HCT116 (cell line): ENCODE data around the gene NOP53. TPM values are rescaled to one million over a fixed set of nuclear protein-coding genes. Genes with fewer than 3 reads are reported as not detected.
"Not testable (repeated sequence)": the region's sequence is repeated elsewhere in the genome, so short reads cannot be mapped to it uniquely, and the experiment has no call there.

Experiments used
- ATAC-seq: fragments of 200-7000 bp; cut with Tn5 transposase; 2 replicates; pipeline ENCODE4 v1.9.1; 2020; ENCODE audit warnings: mild to moderate bottlenecking, moderate library complexity
- BruUV-seq: library from RNA; stranded (reverse); fragments of 400-500 nt; replicated peaks from 2 replicates; lab custom pipeline; 2021; lab: Mats Ljungman, UMichigan
- CTCF ChIA-PET: fragments of 300-600 bp; sonication (Branson Sonifier 250); formaldehyde crosslinking; loops from one replicate; lab custom pipeline; 2021; ENCODE audit warnings: antibody characterized with exemption; lab: Charles Lee
- POLR2A ChIA-PET: fragments of 300-600, 350-600 bp; sonication (Branson Sonifier 250); formaldehyde crosslinking; loops from one replicate; lab custom pipeline; 2021; ENCODE audit warnings: antibody characterized with exemption; lab: Charles Lee
- RAD21 ChIA-PET, 2 experiments: fragments of 300-600 bp; sonication (Branson Sonifier 250); formaldehyde crosslinking; loops; one replicate each; lab custom pipeline; 2023; ENCODE audit warnings: low total read pairs in 2 of 2; ENCODE audit not compliant: uncharacterized antibody in 2 of 2, unreplicated experiment in 2 of 2, low non-redundant PET in 1 of 2; lab: Charles Lee
- DNase-seq: peaks from one replicate; pipeline ENCODE4 v3.0.0-alpha.2; 2010; ENCODE audit warnings: low read depth, low spot score
- H2AFZ ChIP-seq: fragments of 200-600 bp; shearing (Covaris generic), sonication (generic); 2 replicates; pipeline ENCODE4 v1.6.1; 2017; ENCODE audit warnings: low read depth, mixed run types, mixed read lengths, antibody characterized with exemption, low read length; ENCODE audit not compliant: poor library complexity, severe bottlenecking
- H3K27ac ChIP-seq: 2 replicates; pipeline ENCODE4 v1.5.1; 2012; ENCODE audit warnings: low read depth, low read length
- H3K27me3 ChIP-seq: fragments of 200-600 bp; sonication (generic); 2 replicates; pipeline ENCODE4 v1.6.1; 2016; ENCODE audit warnings: mixed run types, low read length, mixed read lengths; ENCODE audit not compliant: insufficient read depth
- H3K36me3 ChIP-seq, 2 experiments: fragments of 200-500 bp in 1 of 2; fragments of 200-600 bp in 1 of 2; sonication (Bioruptor generic) in 1 of 2; sonication (generic) in 1 of 2; 2 replicates each; pipeline versions ENCODE4 v1.5.1 to v1.6.1; 2014 to 2016; ENCODE audit warnings: low read length in 2 of 2, inconsistent platforms in 1 of 2, mixed read lengths in 1 of 2, mixed run types in 1 of 2; ENCODE audit not compliant: insufficient read depth in 2 of 2, control insufficient read depth in 1 of 2
- H3K4me1 ChIP-seq, 2 experiments: fragments of 200-600 bp in 1 of 2; sonication (generic) in 1 of 2; 2 replicates each; pipeline versions ENCODE4 v1.5.1 to v1.6.1; 2012 to 2017; ENCODE audit warnings: low read length in 2 of 2, inconsistent platforms in 1 of 2, mild to moderate bottlenecking in 1 of 2, mixed read lengths in 1 of 2, mixed run types in 1 of 2, moderate library complexity in 1 of 2; ENCODE audit not compliant: insufficient read depth in 2 of 2, control insufficient read depth in 1 of 2
- H3K4me2 ChIP-seq: fragments of 200-600 bp; sonication (generic); 2 replicates; pipeline ENCODE4 v1.6.1; 2017; ENCODE audit warnings: mixed run types, low read length, mixed read lengths
- H3K4me3 ChIP-seq, 2 experiments: fragments of 200-600 bp in 1 of 2; sonication (generic) in 1 of 2; replicated peaks in 1 of 2; 2 replicates each; pipeline ENCODE4 v1.5.1; 2011 to 2016; ENCODE audit warnings: low read length in 2 of 2, control low read depth in 1 of 2, low read depth in 1 of 2, mild to moderate bottlenecking in 1 of 2, mixed read lengths in 1 of 2, mixed run types in 1 of 2
- H3K79me2 ChIP-seq: fragments of 200-600 bp; sonication (generic); 2 replicates; pipeline ENCODE4 v1.6.1; 2017; ENCODE audit warnings: mild to moderate bottlenecking, mixed run types, low read length, moderate library complexity, mixed read lengths; ENCODE audit not compliant: insufficient read depth
- H3K9ac ChIP-seq: fragments of 200-600 bp; sonication (generic); 2 replicates; pipeline ENCODE4 v1.6.1; 2016; ENCODE audit warnings: low read length, mixed read lengths
- H3K9me2 ChIP-seq: fragments of 200-600 bp; sonication (generic), shearing (Covaris generic); 2 replicates; pipeline ENCODE4 v1.6.1; 2017; ENCODE audit warnings: mixed run types, mild to moderate bottlenecking, moderate library complexity; ENCODE audit not compliant: insufficient read depth
- H3K9me3 ChIP-seq, 2 experiments: fragments of 200-500 bp in 1 of 2; fragments of 200-600 bp in 1 of 2; sonication (Bioruptor generic) in 1 of 2; sonication (generic) in 1 of 2; 2 replicates each; pipeline ENCODE4 v1.6.1; 2014 to 2017; ENCODE audit warnings: low read length in 2 of 2, mixed read lengths in 2 of 2, inconsistent platforms in 1 of 2, low read depth in 1 of 2, mild to moderate bottlenecking in 1 of 2, mixed run types in 1 of 2, moderate library complexity in 1 of 2; ENCODE audit not compliant: control insufficient read depth in 1 of 2, insufficient read depth in 1 of 2
- H4K20me1 ChIP-seq: fragments of 200-600 bp; sonication (generic), shearing (Covaris generic); 2 replicates; pipeline ENCODE4 v1.6.1; 2017; ENCODE audit warnings: mixed run types, mild to moderate bottlenecking, moderate library complexity; ENCODE audit not compliant: insufficient read depth
- CBX3 ChIP-seq: IDR thresholded peaks from 2 replicates; pipeline ENCODE4 v1.6.1; 2012; ENCODE audit warnings: low read depth
- CTCF ChIP-seq, 3 experiments: fragments of 200-600 bp in 1 of 3; sonication (generic) in 1 of 3; IDR thresholded peaks in 2 of 3; conservative IDR thresholded peaks in 1 of 3; 2 replicates each; pipeline ENCODE4 v1.5.1; 2012 to 2017; ENCODE audit warnings: low read depth in 2 of 3, low read length in 2 of 3, antibody characterized with exemption in 1 of 3, borderline replicate concordance in 1 of 3, control low read depth in 1 of 3, mild to moderate bottlenecking in 1 of 3, mixed read lengths in 1 of 3, mixed run types in 1 of 3, moderate library complexity in 1 of 3; ENCODE audit not compliant: insufficient read depth in 1 of 3
- EGR1 ChIP-seq: IDR thresholded peaks from 2 replicates; pipeline ENCODE4 v1.6.1; 2012; ENCODE audit warnings: low read depth
- EZH2 ChIP-seq: fragments of 200-600 bp; sonication (generic); IDR thresholded peaks from 2 replicates; pipeline ENCODE4 v1.6.1; 2017; ENCODE audit warnings: antibody characterized with exemption, mixed run types
- EZH2phosphoT487 ChIP-seq: fragments of 200-600 bp; IDR thresholded peaks from 2 replicates; pipeline ENCODE4 v1.6.1; 2018; ENCODE audit warnings: antibody characterized with exemption, borderline replicate concordance
- FOSL1 ChIP-seq: IDR thresholded peaks from 2 replicates; pipeline ENCODE4 v1.6.1; 2012; ENCODE audit warnings: low read depth
- JUND ChIP-seq: IDR thresholded peaks from 2 replicates; pipeline ENCODE4 v1.6.1; 2012
- POLR2AphosphoS5 ChIP-seq: IDR thresholded peaks from 2 replicates; pipeline ENCODE4 v1.6.1; 2011; ENCODE audit warnings: mild to moderate bottlenecking, low read depth, low read length, moderate library complexity
- RAD21 ChIP-seq: IDR thresholded peaks from 2 replicates; pipeline ENCODE4 v1.6.1; 2012; ENCODE audit warnings: low read depth, mild to moderate bottlenecking
- SP1 ChIP-seq: IDR thresholded peaks from 2 replicates; pipeline ENCODE4 v1.6.1; 2012; ENCODE audit warnings: low read depth
- intact Hi-C: fragments of 100-400 bp; cut with micrococcal nuclease; formaldehyde crosslinking; loops from 2 replicates; pipeline ENCODE4 v1.10.0; 2022
- total RNA-seq: library from RNA; stranded (reverse); gene quantifications from one replicate; pipeline ENCODE4 v1.2.1, GENCODE V29; 2021; ENCODE audit not compliant: unreplicated experiment
- TF ChIP-seq, protein P1 (sequence below): IDR thresholded peaks from 2 replicates; pipeline ENCODE4 v1.6.1; 2012
- TF ChIP-seq, protein P2 (sequence below): IDR thresholded peaks from 2 replicates; pipeline ENCODE4 v1.6.1; 2012

NOP53 gene
- total RNA-seq, 1 experiment from 2014 or later = 322 TPM

DNA sequence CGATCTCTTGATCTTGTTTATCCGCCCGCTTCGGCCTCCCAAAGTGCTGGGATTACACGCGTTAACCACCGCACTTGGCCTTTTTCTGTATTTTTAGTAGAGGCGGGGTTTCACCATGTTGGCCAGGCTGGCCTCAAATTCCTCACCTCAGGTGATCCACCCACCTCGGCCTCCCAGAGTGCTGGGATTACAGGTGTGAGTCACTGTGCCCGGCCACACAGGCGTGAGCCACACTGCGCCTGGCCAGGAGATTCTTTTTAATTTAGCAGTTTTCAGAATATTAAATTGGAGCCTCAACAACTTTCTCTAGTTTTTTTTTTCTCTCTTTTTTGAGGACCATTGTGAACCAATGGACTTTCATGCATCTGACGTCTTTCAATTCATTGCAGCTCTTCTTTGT is 44.5 kb downstream of the NOP53 start:
- peak overlapping the region; percentile 85 for H2AFZ ChIP-seq

GRCh38 chr19:47790398-47790814 is 45.1 kb downstream of the NOP53 start:
- RAD21 ChIA-PET = interaction anchor here in 1 of 2 experiments (0.6 kb wide), 1 partner anchor 57 kb away, joined by 3 read pairs; no protein-coding TSS in a partner anchor
- Histone ChIP-seq H3K79me2 (no peaks in the 10 kb centered on the region), H3K9me3 (no peaks in the 10 kb centered on the region), H3K9me2 (no peaks in the 10 kb centered on the region), H3K4me1 (peaks cover 14 to 25% of the 10 kb centered on the region in 2 experiments), H2AFZ (peak overlapping the region; percentile 85), H3K4me3 (peak overlapping the region; percentile 21 to 23), H3K4me2 (peak overlapping the region; percentile 74), H3K36me3 (peaks cover 2 to 3% of the 10 kb centered on the region in 2 experiments; a peak in 2 of 4 replicates), H4K20me1 (no peaks in the 10 kb centered on the region), H3K27ac (peak overlapping the region; percentile 81), H3K27me3 (no peaks in the 10 kb centered on the region), H3K9ac (peak overlapping the region; percentile 36)
- BruUV-seq = no TSS peak
- TF ChIP-seq RAD21 (peak; percentile 64), CTCF (IDR thresholded peaks at IDR 0.05 in 2 of 3, conservative IDR thresholded peaks at IDR 0.05 in 1 of 3; ENCODE audit: borderline replicate concordance in 1 of 3, insufficient read depth in 1 of 3, low read depth in 2 of 3, low read length in 2 of 3) (peak; percentile 87 to 98 (median 97)), EZH2 (no peak), EZH2phosphoT487 (no peak), CBX3 (0 out of 2 replicates have a peak, but pooled peaks have one; percentile 26), POLR2AphosphoS5 (no peak)
- TF ChIP-seq, protein P1, sequence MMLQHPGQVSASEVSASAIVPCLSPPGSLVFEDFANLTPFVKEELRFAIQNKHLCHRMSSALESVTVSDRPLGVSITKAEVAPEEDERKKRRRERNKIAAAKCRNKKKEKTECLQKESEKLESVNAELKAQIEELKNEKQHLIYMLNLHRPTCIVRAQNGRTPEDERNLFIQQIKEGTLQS = no peak
- DNase-seq = peak; percentile 88
- POLR2A ChIA-PET = interaction anchor here (0.7 kb wide), 1 partner anchor 362 kb away, joined by 3 read pairs; no protein-coding TSS in a partner anchor
- peak; percentile 88 for ATAC-seq
- intact Hi-C loops = loop anchor here (2.0 to 5.0 kb wide), 2 partner anchors 72 to 358 kb away; no protein-coding TSS in a partner anchor
- CTCF ChIA-PET = interaction anchor here (0.7 to 1.7 kb wide), 11 partner anchors 9 to 83 kb away, joined by 3 to 9 read pairs (median 4); partner anchors contain the start of gene SELENOW

More for the DNA sequence above, 44.5 kb downstream of the NOP53 start:
- peak overlapping the region; percentile 81 for H3K27ac ChIP-seq
- ChIA-PET CTCF (interaction anchor here (0.7 to 1.7 kb wide), 11 partner anchors 10 to 82 kb away, joined by 3 to 9 read pairs (median 4); partner anchors contain the start of gene SELENOW), RAD21 (interaction anchor here in 1 of 2 experiments (0.6 kb wide), 1 partner anchor 57 kb away, joined by 3 read pairs; no protein-coding TSS in a partner anchor), POLR2A (interaction anchor here (0.7 kb wide), 1 partner anchor 361 kb away, joined by 3 read pairs; no protein-coding TSS in a partner anchor)
- not testable (repeated sequence) for H4K20me1 ChIP-seq, H3K9me2 ChIP-seq, DNase-seq, H3K79me2 ChIP-seq, BruUV-seq, H3K36me3 ChIP-seq, H3K27me3 ChIP-seq, H3K9me3 ChIP-seq
- peak; percentile 77 for ATAC-seq
- H3K4me3 ChIP-seq = peak overlapping the region; percentile 21 to 23
- intact Hi-C loops = loop anchor here (2.0 to 5.0 kb wide), 3 partner anchors 73 to 358 kb away; partner anchors contain the start of gene EHD2
- peak overlapping the region; percentile 74 for H3K4me2 ChIP-seq
- peaks cover 14 to 25% of the 10 kb centered on the region in 2 experiments for H3K4me1 ChIP-seq
- TF ChIP-seq SP1 = 0 out of 2 replicates have a peak, but pooled peaks have one; percentile 26
- peak; percentile 64 for TF ChIP-seq FOSL1
- peak; percentile 60; the same call in 1 of the 2 replicates for TF ChIP-seq JUND
- peak; percentile 79 for TF ChIP-seq EGR1
- TF ChIP-seq, protein P2, sequence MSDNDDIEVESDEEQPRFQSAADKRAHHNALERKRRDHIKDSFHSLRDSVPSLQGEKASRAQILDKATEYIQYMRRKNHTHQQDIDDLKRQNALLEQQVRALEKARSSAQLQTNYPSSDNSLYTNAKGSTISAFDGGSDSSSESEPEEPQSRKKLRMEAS = peak; percentile 12; the same call in 1 of the 2 replicates
- TF ChIP-seq CBX3 = peak; percentile 39; the same call in 1 of the 2 replicates
- peak overlapping the region; percentile 36 for H3K9ac ChIP-seq
